Measurements from ENCODE around the gene SAMM50. TPM values are rescaled to one million over a fixed set of nuclear protein-coding genes. Genes with fewer than 3 reads are reported as not detected.

Gene SAMM50
- polyA plus RNA-seq, 3 donors, result 17.0 to 70.0 (median 62.5) TPM

- H3K79me2 ChIP-seq (ENCODE audit: insufficient read depth, low read length), result no peaks in the 10 kb centered on the region
- H3K27ac ChIP-seq (ENCODE audit: low read depth in 1 of 2, low read length in 2 of 2), result no peak overlapping the region
- no peaks in the 10 kb centered on the region for H4K20me1 ChIP-seq (ENCODE audit: insufficient read depth, low read length)
- Mint-ChIP-seq H3K27me3 (ENCODE audit: low read depth in 3 of 3) (no peaks in the 10 kb centered on the region), H3K4me1 (no peaks in the 10 kb centered on the region), H3K36me3 (peaks cover 88 to 96% of the 10 kb centered on the region in 2 donors), H3K9me3 (peaks cover 0 to 2% (median 0%) of the 10 kb centered on the region in 7 donors), H3K4me3 (no peak overlapping the region), H3K27ac (peak overlapping the region in 2 of 7 donors; percentile 9 to 65)
- DNase-seq, result no peak
- TF ChIP-seq, protein P1, sequence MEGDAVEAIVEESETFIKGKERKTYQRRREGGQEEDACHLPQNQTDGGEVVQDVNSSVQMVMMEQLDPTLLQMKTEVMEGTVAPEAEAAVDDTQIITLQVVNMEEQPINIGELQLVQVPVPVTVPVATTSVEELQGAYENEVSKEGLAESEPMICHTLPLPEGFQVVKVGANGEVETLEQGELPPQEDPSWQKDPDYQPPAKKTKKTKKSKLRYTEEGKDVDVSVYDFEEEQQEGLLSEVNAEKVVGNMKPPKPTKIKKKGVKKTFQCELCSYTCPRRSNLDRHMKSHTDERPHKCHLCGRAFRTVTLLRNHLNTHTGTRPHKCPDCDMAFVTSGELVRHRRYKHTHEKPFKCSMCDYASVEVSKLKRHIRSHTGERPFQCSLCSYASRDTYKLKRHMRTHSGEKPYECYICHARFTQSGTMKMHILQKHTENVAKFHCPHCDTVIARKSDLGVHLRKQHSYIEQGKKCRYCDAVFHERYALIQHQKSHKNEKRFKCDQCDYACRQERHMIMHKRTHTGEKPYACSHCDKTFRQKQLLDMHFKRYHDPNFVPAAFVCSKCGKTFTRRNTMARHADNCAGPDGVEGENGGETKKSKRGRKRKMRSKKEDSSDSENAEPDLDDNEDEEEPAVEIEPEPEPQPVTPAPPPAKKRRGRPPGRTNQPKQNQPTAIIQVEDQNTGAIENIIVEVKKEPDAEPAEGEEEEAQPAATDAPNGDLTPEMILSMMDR (IDR thresholded peaks at IDR 0.05), result no peak
- H3K4me2 ChIP-seq (replicated peaks; ENCODE audit: extremely low read depth, low read length, poor library complexity, severe bottlenecking), result no peak overlapping the region
- no peak overlapping the region for H2AFZ ChIP-seq (ENCODE audit: insufficient read depth, low read depth, low read length, poor library complexity, severe bottlenecking)
- intact Hi-C loops (cut with micrococcal nuclease), result no loop called here
- WGBS (ENCODE audit: insufficient coverage), result 100% methylated on average over 4 of the region's 8 CpGs
- no peaks in the 10 kb centered on the region for H3K4me1 ChIP-seq (ENCODE audit: control insufficient read depth in 1 of 2, insufficient read depth in 2 of 2, low read length in 2 of 2)
- no peaks in the 10 kb centered on the region for H3K9me3 ChIP-seq (replicated peaks in 1 of 2; ENCODE audit: control insufficient read depth in 1 of 2, insufficient read depth in 1 of 2, low read length in 2 of 2)
- no peaks in the 10 kb centered on the region for H3K27me3 ChIP-seq (ENCODE audit: control insufficient read depth in 2 of 2, insufficient read depth in 2 of 2, low read length in 2 of 2)
- no peak overlapping the region for H3K9ac ChIP-seq (ENCODE audit: insufficient read depth, low read length, poor library complexity, severe bottlenecking)
- H3K4me3 ChIP-seq (replicated peaks in 1 of 3; ENCODE audit: low read depth in 2 of 3, low read length in 3 of 3), result no peak overlapping the region
- peaks cover 97% of the 10 kb centered on the region in 2 donors for H3K36me3 ChIP-seq (replicated peaks in 1 of 2; ENCODE audit: control insufficient read depth in 1 of 2, insufficient read depth in 2 of 2, low read length in 2 of 2)
Measured at GRCh38 chr22:43969989-43970755, 14.9 kb downstream of the SAMM50 start.

- intact Hi-C loops (cut with micrococcal nuclease), result no loop called here
- Mint-ChIP-seq H3K9me3 (peaks cover 0 to 2% (median 0%) of the 10 kb centered on the region in 7 donors), H3K4me3 (no peak overlapping the region), H3K27me3 (ENCODE audit: low read depth in 3 of 3) (no peaks in the 10 kb centered on the region), H3K27ac (no peak overlapping the region), H3K36me3 (peaks cover 87 to 96% of the 10 kb centered on the region in 2 donors), H3K4me1 (no peaks in the 10 kb centered on the region)
- no peak for DNase-seq
- Histone ChIP-seq H3K27ac (ENCODE audit: low read depth in 1 of 2, low read length in 2 of 2) (no peak overlapping the region), H3K4me2 (replicated peaks; ENCODE audit: extremely low read depth, low read length, poor library complexity, severe bottlenecking) (no peak overlapping the region), H3K4me1 (ENCODE audit: control insufficient read depth in 1 of 2, insufficient read depth in 2 of 2, low read length in 2 of 2) (no peaks in the 10 kb centered on the region), H3K9me3 (replicated peaks in 1 of 2; ENCODE audit: control insufficient read depth in 1 of 2, insufficient read depth in 1 of 2, low read length in 2 of 2) (no peaks in the 10 kb centered on the region), H3K4me3 (replicated peaks in 1 of 3; ENCODE audit: low read depth in 2 of 3, low read length in 3 of 3) (no peak overlapping the region), H3K27me3 (ENCODE audit: control insufficient read depth in 2 of 2, insufficient read depth in 2 of 2, low read length in 2 of 2) (no peaks in the 10 kb centered on the region), H3K36me3 (replicated peaks in 1 of 2; ENCODE audit: control insufficient read depth in 1 of 2, insufficient read depth in 2 of 2, low read length in 2 of 2) (peaks cover 97% of the 10 kb centered on the region in 2 donors), H4K20me1 (ENCODE audit: insufficient read depth, low read length) (no peaks in the 10 kb centered on the region), H3K79me2 (ENCODE audit: insufficient read depth, low read length) (no peaks in the 10 kb centered on the region), H2AFZ (ENCODE audit: insufficient read depth, low read depth, low read length, poor library complexity, severe bottlenecking) (no peak overlapping the region), H3K9ac (ENCODE audit: insufficient read depth, low read length, poor library complexity, severe bottlenecking) (no peak overlapping the region)
- 96% methylated on average over 7 of the region's 8 CpGs for WGBS (ENCODE audit: insufficient coverage)
- TF ChIP-seq, protein P1 (IDR thresholded peaks at IDR 0.05), result no peak
Measured at GRCh38 chr22:43971112-43971511, 15.9 kb downstream of the SAMM50 start.
